Measurements from ENCODE around the gene GPC3. TPM values are rescaled to one million over a fixed set of nuclear protein-coding genes. Genes with fewer than 3 reads are reported as not detected.

GPC3 gene
- total RNA-seq, 1 experiment from 2014 or later = 0.98 TPM

DNA sequence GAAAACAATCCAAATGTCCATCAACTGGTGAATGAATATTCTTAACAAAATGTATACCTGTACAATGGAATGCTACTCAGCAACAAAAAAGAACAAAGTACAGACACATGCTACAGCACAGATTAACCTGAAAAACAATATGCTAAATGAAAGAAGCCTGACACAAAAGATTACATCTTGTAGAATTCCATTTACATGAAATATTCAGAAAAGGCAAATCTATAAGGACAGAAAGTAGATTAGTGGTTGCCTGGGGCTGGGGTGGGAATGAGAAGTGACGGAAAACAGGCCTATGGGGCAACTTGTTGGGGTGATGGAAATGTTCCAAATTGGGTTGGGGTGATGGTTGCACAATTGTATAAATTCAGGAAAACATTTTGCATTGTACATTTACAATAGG, 351.0 kb downstream of the GPC3 start:
- H3K27ac ChIP-seq (ENCODE audit: low read depth, low read length) = no peak overlapping the region
- no peak overlapping the region for H3K4me2 ChIP-seq (ENCODE audit: low read length)
- H3K4me1 ChIP-seq (ENCODE audit: control insufficient read depth in 1 of 2, insufficient read depth in 2 of 2, low read length in 2 of 2) = no peaks in the 10 kb centered on the region
- BruUV-seq (replicated peaks) = no TSS peak
- H3K9ac ChIP-seq (ENCODE audit: low read length) = no peak overlapping the region
- ChIA-PET POLR2A (no interaction called here), CTCF (no interaction called here), RAD21 (ENCODE audit: low non-redundant PET in 1 of 2, low total read pairs in 2 of 2, uncharacterized antibody in 2 of 2, unreplicated experiment in 2 of 2) (no interaction called here)
- no peak overlapping the region for H3K4me3 ChIP-seq (replicated peaks in 1 of 2; ENCODE audit: low read depth in 1 of 2, low read length in 2 of 2)
- TF ChIP-seq RAD21 (IDR thresholded peaks at IDR 0.05; ENCODE audit: low read depth) (no peak), EGR1 (IDR thresholded peaks at IDR 0.05; ENCODE audit: low read depth) (no peak), TCF7L2 (IDR thresholded peaks at IDR 0.05; ENCODE audit: borderline replicate concordance, extremely low read depth, insufficient read depth, insufficient read length) (no peak), SP1 (IDR thresholded peaks at IDR 0.05; ENCODE audit: low read depth) (no peak), JUND (IDR thresholded peaks at IDR 0.05) (no peak), EZH2phosphoT487 (IDR thresholded peaks at IDR 0.05; ENCODE audit: borderline replicate concordance) (no peak), CEBPB (IDR thresholded peaks at IDR 0.05; ENCODE audit: low read depth) (no peak), POLR2A (IDR thresholded peaks at IDR 0.05; ENCODE audit: borderline replicate concordance, extremely low read depth, insufficient read depth, insufficient read length) (no peak)
- TF ChIP-seq, protein P1, sequence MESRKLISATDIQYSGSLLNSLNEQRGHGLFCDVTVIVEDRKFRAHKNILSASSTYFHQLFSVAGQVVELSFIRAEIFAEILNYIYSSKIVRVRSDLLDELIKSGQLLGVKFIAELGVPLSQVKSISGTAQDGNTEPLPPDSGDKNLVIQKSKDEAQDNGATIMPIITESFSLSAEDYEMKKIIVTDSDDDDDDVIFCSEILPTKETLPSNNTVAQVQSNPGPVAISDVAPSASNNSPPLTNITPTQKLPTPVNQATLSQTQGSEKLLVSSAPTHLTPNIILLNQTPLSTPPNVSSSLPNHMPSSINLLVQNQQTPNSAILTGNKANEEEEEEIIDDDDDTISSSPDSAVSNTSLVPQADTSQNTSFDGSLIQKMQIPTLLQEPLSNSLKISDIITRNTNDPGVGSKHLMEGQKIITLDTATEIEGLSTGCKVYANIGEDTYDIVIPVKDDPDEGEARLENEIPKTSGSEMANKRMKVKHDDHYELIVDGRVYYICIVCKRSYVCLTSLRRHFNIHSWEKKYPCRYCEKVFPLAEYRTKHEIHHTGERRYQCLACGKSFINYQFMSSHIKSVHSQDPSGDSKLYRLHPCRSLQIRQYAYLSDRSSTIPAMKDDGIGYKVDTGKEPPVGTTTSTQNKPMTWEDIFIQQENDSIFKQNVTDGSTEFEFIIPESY (IDR thresholded peaks at IDR 0.05; ENCODE audit: extremely low read depth, insufficient replicate concordance, low read length) = no peak
- no peak for DNase-seq (ENCODE audit: low read depth, low spot score)
- no peaks in the 10 kb centered on the region for H3K9me2 ChIP-seq (ENCODE audit: insufficient read depth)
- no peaks in the 10 kb centered on the region for H4K20me1 ChIP-seq (ENCODE audit: insufficient read depth)
- H3K27me3 ChIP-seq (ENCODE audit: insufficient read depth, low read length) = no peaks in the 10 kb centered on the region
- no peak for ATAC-seq
- no peaks in the 10 kb centered on the region for H3K9me3 ChIP-seq (ENCODE audit: control insufficient read depth in 1 of 2, insufficient read depth in 1 of 2, low read depth in 1 of 2, low read length in 2 of 2)
- intact Hi-C loops (cut with micrococcal nuclease) = no loop called here
- H3K79me2 ChIP-seq (ENCODE audit: insufficient read depth, low read length) = no peaks in the 10 kb centered on the region
- no peaks in the 10 kb centered on the region for H3K36me3 ChIP-seq (ENCODE audit: control insufficient read depth in 1 of 2, insufficient read depth in 2 of 2, low read length in 2 of 2)
- no peak overlapping the region for H2AFZ ChIP-seq (ENCODE audit: low read depth, low read length, poor library complexity, severe bottlenecking)

DNA sequence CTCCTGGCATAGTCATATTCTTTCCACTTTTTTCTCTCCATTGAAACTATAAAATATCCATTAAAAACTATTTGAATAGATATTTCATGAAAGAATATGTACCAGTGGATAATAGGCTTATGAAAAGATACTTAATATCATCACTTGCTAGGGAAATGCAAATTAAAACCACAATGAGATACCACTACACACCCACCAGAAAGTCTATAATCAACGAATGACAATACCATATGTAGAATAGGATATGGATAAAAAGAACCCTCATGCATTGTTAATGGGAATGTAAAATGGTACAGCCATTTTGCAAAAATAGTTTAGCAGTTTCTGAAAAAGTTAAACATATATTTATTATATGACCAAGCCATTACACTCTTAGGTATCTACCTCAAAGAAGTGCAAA, 351.4 kb downstream of the GPC3 start:
- POLR2A ChIA-PET = no interaction called here
- intact Hi-C loops (cut with micrococcal nuclease) = no loop called here

More for the DNA sequence above, 351.4 kb downstream of the GPC3 start:
- H3K9me2 ChIP-seq (ENCODE audit: insufficient read depth) = no peaks in the 10 kb centered on the region
- H4K20me1 ChIP-seq (ENCODE audit: insufficient read depth) = no peaks in the 10 kb centered on the region
- H2AFZ ChIP-seq (ENCODE audit: low read depth, low read length, poor library complexity, severe bottlenecking) = no peak overlapping the region
- ChIA-PET RAD21 (ENCODE audit: low non-redundant PET in 1 of 2, low total read pairs in 2 of 2, uncharacterized antibody in 2 of 2, unreplicated experiment in 2 of 2) (no interaction called here), CTCF (no interaction called here)
- H3K79me2 ChIP-seq (ENCODE audit: insufficient read depth, low read length) = no peaks in the 10 kb centered on the region
- no peaks in the 10 kb centered on the region for H3K4me1 ChIP-seq (ENCODE audit: control insufficient read depth in 1 of 2, insufficient read depth in 2 of 2, low read length in 2 of 2)
- H3K9me3 ChIP-seq (ENCODE audit: control insufficient read depth in 1 of 2, insufficient read depth in 1 of 2, low read depth in 1 of 2, low read length in 2 of 2) = no peaks in the 10 kb centered on the region
- H3K36me3 ChIP-seq (ENCODE audit: control insufficient read depth in 1 of 2, insufficient read depth in 2 of 2, low read length in 2 of 2) = no peaks in the 10 kb centered on the region
- H3K4me2 ChIP-seq (ENCODE audit: low read length) = no peak overlapping the region
- no peak overlapping the region for H3K9ac ChIP-seq (ENCODE audit: low read length)
- no peak overlapping the region for H3K4me3 ChIP-seq (replicated peaks in 1 of 2; ENCODE audit: low read depth in 1 of 2, low read length in 2 of 2)
- H3K27ac ChIP-seq (ENCODE audit: low read depth, low read length) = no peak overlapping the region
- TF ChIP-seq ZFX (IDR thresholded peaks at IDR 0.05) (no peak), POLR2AphosphoS5 (IDR thresholded peaks at IDR 0.05; ENCODE audit: low read depth, low read length) (no peak), EZH2phosphoT487 (IDR thresholded peaks at IDR 0.05; ENCODE audit: borderline replicate concordance) (no peak), EGR1 (IDR thresholded peaks at IDR 0.05; ENCODE audit: low read depth) (no peak), SIN3A (IDR thresholded peaks at IDR 0.05; ENCODE audit: low read depth) (no peak), EZH2 (IDR thresholded peaks at IDR 0.05) (no peak), ELF1 (IDR thresholded peaks at IDR 0.05; ENCODE audit: borderline replicate concordance, low read depth) (no peak), YY1 (IDR thresholded peaks at IDR 0.05; ENCODE audit: extremely low read depth, insufficient replicate concordance, low read depth, low read length) (no peak), FOSL1 (IDR thresholded peaks at IDR 0.05; ENCODE audit: low read depth) (no peak), CEBPB (IDR thresholded peaks at IDR 0.05; ENCODE audit: low read depth) (no peak)
- TF ChIP-seq, protein P2, sequence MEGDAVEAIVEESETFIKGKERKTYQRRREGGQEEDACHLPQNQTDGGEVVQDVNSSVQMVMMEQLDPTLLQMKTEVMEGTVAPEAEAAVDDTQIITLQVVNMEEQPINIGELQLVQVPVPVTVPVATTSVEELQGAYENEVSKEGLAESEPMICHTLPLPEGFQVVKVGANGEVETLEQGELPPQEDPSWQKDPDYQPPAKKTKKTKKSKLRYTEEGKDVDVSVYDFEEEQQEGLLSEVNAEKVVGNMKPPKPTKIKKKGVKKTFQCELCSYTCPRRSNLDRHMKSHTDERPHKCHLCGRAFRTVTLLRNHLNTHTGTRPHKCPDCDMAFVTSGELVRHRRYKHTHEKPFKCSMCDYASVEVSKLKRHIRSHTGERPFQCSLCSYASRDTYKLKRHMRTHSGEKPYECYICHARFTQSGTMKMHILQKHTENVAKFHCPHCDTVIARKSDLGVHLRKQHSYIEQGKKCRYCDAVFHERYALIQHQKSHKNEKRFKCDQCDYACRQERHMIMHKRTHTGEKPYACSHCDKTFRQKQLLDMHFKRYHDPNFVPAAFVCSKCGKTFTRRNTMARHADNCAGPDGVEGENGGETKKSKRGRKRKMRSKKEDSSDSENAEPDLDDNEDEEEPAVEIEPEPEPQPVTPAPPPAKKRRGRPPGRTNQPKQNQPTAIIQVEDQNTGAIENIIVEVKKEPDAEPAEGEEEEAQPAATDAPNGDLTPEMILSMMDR (IDR thresholded peaks at IDR 0.05 in 2 of 3, conservative IDR thresholded peaks at IDR 0.05 in 1 of 3; ENCODE audit: borderline replicate concordance in 1 of 3, insufficient read depth in 1 of 3, low read depth in 2 of 3, low read length in 2 of 3) = no peak
- DNase-seq (ENCODE audit: low read depth, low spot score) (no peak), ATAC-seq (no peak)
- H3K27me3 ChIP-seq (ENCODE audit: insufficient read depth, low read length) = no peaks in the 10 kb centered on the region
- no TSS peak for BruUV-seq (replicated peaks)
